ENCODE results near the gene BAIAP2L1. TPM values are rescaled to one million over a fixed set of nuclear protein-coding genes. Genes with fewer than 3 reads are reported as not detected.

Gene BAIAP2L1
- total RNA-seq, 1 experiment from 2014 or later = 63.8 TPM

- peak overlapping the region; percentile 91 for H3K27ac Mint-ChIP-seq (ENCODE audit: unreplicated experiment)
Measured at GRCh38 chr7:98284335-98285036, 116.4 kb downstream of the BAIAP2L1 start.

GRCh38 chr7:98283887-98284222 lies 117.0 kb downstream of the BAIAP2L1 start:
- no peak for DNase-seq
- H3K27me3 Mint-ChIP-seq (ENCODE audit: unreplicated experiment) = no peaks in the 10 kb centered on the region
- H3K27ac Mint-ChIP-seq (ENCODE audit: unreplicated experiment) = peak overlapping the region; percentile 91
- H3K9me3 Mint-ChIP-seq (ENCODE audit: low read depth, unreplicated experiment) = no peaks in the 10 kb centered on the region
- intact Hi-C loops (cut with micrococcal nuclease; ENCODE audit: unreplicated experiment) = loop anchor here (10.0 kb wide), 1 partner anchor 71 kb away; no protein-coding TSS in a partner anchor
- CTCF ChIA-PET = interaction anchor here (0.6 kb wide), 1 partner anchor 60 kb away, joined by 4 read pairs; no protein-coding TSS in a partner anchor
- peak overlapping the region; percentile 91 for H3K4me3 Mint-ChIP-seq (ENCODE audit: low read depth, unreplicated experiment)
- TF ChIP-seq CTCF (IDR thresholded peaks at IDR 0.05; ENCODE audit: unreplicated experiment) = no peak
- H3K4me1 Mint-ChIP-seq (ENCODE audit: low read depth, unreplicated experiment) = peaks cover 25% of the 10 kb centered on the region
- BruUV-seq (replicated peaks) = no TSS peak
- H3K36me3 Mint-ChIP-seq (ENCODE audit: insufficient read depth, unreplicated experiment) = peaks cover 66% of the 10 kb centered on the region

More at GRCh38 chr7:98284335-98285036, 116.4 kb downstream of the BAIAP2L1 start:
- peaks cover 72% of the 10 kb centered on the region for H3K36me3 Mint-ChIP-seq (ENCODE audit: insufficient read depth, unreplicated experiment)
- no peaks in the 10 kb centered on the region for H3K9me3 Mint-ChIP-seq (ENCODE audit: low read depth, unreplicated experiment)
- H3K4me1 Mint-ChIP-seq (ENCODE audit: low read depth, unreplicated experiment) = peaks cover 25% of the 10 kb centered on the region
- H3K4me3 Mint-ChIP-seq (ENCODE audit: low read depth, unreplicated experiment) = peak overlapping the region; percentile 91
- BruUV-seq (replicated peaks) = no TSS peak
- peak; percentile 71 for DNase-seq
- CTCF ChIA-PET = interaction anchor here (0.6 to 1.0 kb wide), 2 partner anchors 59 to 73 kb away, joined by 3 to 4 read pairs; no protein-coding TSS in a partner anchor
- TF ChIP-seq CTCF (IDR thresholded peaks at IDR 0.05; ENCODE audit: unreplicated experiment) = no peak
- intact Hi-C loops (cut with micrococcal nuclease; ENCODE audit: unreplicated experiment) = loop anchor here (10.0 kb wide), 1 partner anchor 70 kb away; no protein-coding TSS in a partner anchor
- no peaks in the 10 kb centered on the region for H3K27me3 Mint-ChIP-seq (ENCODE audit: unreplicated experiment)

GRCh38 chr7:98283127-98283886 lies 117.6 kb downstream of the BAIAP2L1 start:
- BruUV-seq (replicated peaks) = no TSS peak
- H3K27me3 Mint-ChIP-seq (ENCODE audit: unreplicated experiment) = no peaks in the 10 kb centered on the region
- CTCF ChIA-PET = interaction anchor here (0.6 kb wide), 1 partner anchor 60 kb away, joined by 4 read pairs; no protein-coding TSS in a partner anchor

More at GRCh38 chr7:98283127-98283886, 117.6 kb downstream of the BAIAP2L1 start:
- Mint-ChIP-seq H3K4me3 (ENCODE audit: low read depth, unreplicated experiment) (peak overlapping the region; percentile 91), H3K9me3 (ENCODE audit: low read depth, unreplicated experiment) (no peaks in the 10 kb centered on the region), H3K36me3 (ENCODE audit: insufficient read depth, unreplicated experiment) (peaks cover 60% of the 10 kb centered on the region), H3K27ac (ENCODE audit: unreplicated experiment) (peak overlapping the region; percentile 91), H3K4me1 (ENCODE audit: low read depth, unreplicated experiment) (peaks cover 30% of the 10 kb centered on the region)
- no peak for TF ChIP-seq CTCF (IDR thresholded peaks at IDR 0.05; ENCODE audit: unreplicated experiment)
- intact Hi-C loops (cut with micrococcal nuclease; ENCODE audit: unreplicated experiment) = loop anchor here (10.0 kb wide), 1 partner anchor 71 kb away; no protein-coding TSS in a partner anchor
- no peak for DNase-seq

All from Calu3 (cell line).